NCI-H774 (cell line): ENCODE results near the gene INPP5A.

ENCODE experiments used
- DNase-seq: peaks from one replicate; lab custom pipeline; 2025; lab: John Stamatoyannopoulos, UW

INPP5A gene

GRCh38 chr10:132614431-132615340 lies 77.1 kb downstream of the INPP5A start:
- no peak for DNase-seq

- no peak for DNase-seq
Measured at GRCh38 chr10:132615341-132616169, 78.0 kb downstream of the INPP5A start.

- no peak for DNase-seq
Measured at GRCh38 chr10:132616170-132616995, 78.8 kb downstream of the INPP5A start.

DNA sequence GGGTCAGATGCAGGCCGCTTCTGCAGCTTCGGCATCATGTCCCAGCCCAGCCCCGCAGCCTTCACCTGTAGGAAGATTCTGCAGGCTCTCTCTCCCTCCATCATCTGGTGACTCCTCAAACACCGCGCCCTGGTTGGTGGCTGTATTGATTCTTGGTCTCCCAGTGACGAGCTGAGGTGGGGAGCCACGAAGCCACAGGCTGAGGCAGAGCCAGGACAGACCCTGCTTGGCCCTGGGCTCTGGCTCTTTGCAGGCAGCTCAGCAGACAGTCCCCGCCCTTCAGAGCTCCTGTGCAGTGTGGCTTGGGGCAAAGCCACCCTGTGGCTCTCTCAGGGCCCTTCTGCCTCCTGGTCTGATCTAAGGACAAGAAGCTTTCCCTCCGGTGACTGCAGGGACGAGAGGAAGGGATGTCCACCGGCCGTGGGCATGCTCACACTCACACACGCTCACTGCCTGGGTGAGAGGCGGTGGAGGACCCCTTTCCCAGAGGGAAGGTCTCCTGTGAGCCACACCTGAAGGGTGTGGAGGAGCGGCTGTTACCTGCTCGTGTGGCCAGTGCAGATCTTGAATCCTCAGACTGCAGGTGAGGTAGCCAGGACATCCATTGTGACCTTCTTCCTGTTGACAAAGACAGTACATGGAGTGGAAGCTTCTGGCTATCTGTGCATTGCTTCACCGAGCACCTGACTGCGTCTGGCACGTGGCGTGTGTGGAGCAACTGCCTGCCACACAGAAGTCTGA lies 79.6 kb downstream of the INPP5A start:
- no peak for DNase-seq

DNA sequence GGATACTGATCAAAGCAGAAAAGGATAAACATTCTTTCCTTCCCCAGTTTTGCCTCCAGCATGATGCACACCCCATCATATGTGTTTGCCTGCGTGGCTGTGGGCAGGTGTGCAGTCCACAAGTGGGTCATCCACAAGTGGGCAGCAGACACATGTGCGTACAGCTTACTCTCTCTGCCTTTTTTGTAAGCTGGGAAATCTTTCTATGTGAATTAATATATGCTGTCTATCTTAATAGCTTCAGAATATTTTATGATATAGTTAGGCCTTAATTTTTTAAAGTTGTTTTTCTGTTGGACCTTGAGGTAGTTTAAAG lies 80.1 kb downstream of the INPP5A start:
- DNase-seq, result no peak

- DNase-seq, result no peak
Measured at GRCh38 chr10:132618158-132618919, 80.8 kb downstream of the INPP5A start.

DNA sequence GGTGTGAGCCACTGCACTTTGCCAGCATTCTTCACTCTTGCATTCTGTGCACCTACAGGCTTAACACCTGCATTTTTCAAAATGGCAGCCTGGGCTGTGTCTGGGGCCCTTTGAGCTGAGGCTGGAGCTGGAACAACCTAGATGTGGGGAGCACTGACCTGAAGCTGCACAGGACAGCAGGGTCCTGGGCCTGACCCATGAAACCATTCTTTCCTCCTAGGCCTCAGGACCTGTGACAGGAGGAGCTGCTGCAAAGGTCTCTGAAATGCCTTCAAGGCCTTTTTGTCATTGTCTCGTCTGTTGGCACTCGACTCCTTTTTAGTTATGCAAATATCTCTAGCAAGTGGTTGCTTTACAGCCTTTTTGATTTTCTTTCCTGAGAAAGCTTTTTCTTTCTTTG lies 82.3 kb downstream of the INPP5A start:
- no peak for DNase-seq

- no peak for DNase-seq
Measured at GRCh38 chr10:132624061-132624846, 86.7 kb downstream of the INPP5A start.

- DNase-seq, result no peak
Measured at GRCh38 chr10:132624847-132625471, 87.4 kb downstream of the INPP5A start.

GRCh38 chr10:132626019-132626760 lies 88.6 kb downstream of the INPP5A start:
- no peak for DNase-seq

DNA sequence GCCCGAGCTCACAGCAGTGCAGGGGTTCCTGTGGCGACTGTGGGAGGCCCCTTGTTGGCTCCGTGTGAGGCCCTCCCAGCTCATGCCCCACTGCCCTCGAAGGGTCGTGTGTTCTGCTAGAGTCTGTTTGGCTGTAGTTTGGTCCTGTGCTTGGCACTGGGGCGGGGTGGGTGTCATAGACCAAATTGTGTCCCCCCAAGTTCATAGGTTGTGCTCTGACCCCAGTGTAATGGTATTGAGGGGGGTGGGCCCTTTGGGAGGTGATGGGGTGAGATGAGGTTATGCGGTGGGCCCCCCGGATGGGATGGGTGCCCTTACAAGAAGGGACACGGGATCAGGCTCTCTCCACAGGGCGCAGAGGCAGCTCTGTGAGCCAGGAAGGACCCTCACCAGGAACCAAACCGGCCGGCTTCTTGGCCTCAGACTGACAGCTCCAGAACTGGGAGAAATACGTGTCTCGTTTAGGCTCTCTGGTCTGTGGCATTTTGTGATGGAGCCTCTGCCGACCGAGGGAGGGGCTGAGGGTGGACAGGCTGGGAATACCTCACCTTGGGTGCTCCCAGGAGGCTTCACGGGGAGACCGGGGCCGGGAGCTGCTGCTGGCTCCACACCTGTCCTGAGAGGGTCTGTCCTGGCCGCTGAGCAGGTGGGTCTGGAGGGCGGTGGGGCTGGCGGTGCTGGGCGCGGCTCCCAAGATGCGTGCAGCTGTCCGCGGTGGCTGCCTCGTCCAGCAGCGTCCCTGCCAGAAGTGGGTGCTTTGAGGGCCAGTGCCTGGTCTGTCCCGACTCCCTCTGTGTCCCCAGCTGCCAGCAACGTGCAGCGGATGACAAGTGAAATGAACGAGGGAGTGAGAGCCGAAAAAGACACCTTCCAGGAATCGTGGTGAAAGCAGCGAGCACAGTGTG lies 89.4 kb downstream of the INPP5A start:
- no peak for DNase-seq

DNA sequence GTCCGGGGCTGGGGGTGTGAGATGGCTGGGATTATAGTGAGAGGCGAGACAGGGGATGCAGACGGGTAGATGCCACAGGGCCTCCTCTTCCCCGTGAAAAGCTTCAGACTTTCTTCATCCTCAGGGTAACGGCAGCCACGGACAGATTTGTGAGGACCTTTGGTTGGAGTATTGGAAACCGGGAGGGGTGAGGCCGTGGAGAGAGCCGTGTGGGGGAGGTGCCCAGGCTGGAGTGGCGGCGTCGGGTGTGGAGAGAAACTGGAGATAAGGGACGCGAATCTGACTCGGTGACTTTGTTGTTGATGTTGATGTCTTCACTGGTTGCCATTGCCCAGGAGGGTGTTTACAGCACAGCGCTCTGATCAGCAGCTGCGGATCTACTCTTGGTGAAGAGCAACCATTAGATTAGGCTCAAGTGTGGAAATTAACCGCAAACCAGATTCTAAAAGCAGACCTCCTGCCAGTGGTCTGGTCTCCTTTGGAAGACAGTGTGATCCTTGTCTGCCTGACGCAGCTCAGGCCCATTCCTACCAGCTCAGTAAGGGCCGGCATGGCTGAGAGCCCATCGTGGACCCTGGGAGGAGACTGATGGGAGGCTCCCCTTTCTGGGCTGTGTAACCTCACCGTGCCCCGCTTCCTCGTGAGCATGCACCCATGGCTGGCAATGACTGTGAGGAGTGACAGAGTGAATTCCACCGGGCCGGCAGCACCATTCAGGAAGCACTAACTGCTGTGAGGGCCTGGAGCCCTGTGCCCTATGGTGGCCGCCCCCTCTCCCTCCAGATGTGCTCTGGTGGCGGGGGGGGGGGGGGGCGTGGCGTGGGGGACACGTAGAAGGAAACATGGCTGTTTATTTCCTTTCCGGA lies 90.3 kb downstream of the INPP5A start:
- no peak for DNase-seq

DNA sequence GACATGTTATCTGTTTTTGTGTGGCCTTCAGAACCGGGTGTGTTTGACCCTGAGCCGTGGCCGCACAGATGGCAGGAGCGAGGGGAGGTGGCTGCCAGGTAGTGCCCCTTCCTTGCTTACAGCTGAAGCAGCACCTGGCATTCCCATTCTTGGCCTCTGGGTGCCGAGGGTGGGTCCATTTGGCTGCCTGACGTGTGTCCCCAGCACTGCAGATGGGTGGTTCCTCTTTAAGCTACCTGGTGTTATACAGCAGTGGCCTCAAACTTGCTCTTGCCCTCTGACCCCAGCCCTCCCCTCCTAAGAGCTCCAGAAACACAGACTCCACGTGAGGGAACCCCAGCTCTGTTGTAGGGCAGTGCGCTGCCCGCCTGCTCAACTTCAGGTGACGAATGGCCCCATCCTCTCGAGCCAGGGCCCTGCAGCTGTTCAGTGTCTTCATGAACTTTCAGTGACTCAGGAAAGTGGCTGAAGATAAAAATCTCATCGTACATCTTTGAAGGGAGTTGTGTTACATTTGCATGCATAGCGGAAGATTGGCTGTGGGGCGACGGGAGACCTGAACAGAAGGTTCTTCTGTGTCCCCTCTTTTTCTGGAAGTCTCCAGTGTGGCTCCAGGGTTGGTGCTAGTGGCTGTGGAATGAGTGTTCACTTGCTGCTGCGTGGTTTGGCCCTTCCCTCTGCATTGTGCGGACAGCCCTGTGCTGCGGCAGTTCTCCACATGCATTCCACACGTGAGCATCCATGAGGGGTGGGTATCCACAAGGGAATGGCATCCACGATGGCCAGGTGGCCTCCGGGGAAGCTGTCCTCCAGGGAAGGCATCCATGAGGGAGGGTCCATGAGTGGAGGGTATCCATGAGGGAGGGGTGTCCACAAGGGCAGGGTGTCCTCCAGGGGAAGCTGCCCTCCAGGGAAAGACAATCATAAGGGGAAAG lies 91.6 kb downstream of the INPP5A start:
- no peak for DNase-seq

DNA sequence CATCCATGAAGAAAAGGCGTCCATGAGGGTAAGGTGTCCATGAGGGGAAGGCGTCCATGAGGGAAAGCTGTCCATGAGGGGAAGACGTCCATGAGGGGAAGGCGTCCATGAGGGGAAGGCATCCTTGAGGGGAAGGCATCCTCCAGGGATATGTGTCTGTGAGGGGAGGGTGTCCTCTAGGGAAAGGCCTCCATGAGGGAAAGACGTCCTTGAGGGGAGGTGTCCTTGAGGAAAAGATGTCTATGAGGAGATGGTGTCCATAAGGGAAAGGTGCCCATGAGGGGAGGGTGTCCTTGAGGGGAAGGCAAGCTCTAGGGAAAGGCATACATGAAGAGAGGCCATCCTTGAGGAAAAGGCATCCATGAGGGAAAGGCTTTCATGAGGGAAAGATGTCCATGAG lies 92.6 kb downstream of the INPP5A start:
- no peak for DNase-seq

GRCh38 chr10:132630666-132631337 lies 93.2 kb downstream of the INPP5A start:
- DNase-seq, result no peak
